Left hindlimb (tissue), 1 donor: ENCODE data around the gene CCL7.

Experiments
- DNase-seq: peaks from one replicate; pipeline ENCODE4 v3.0.0-alpha.2; 2018

The CCL7 gene

DNA sequence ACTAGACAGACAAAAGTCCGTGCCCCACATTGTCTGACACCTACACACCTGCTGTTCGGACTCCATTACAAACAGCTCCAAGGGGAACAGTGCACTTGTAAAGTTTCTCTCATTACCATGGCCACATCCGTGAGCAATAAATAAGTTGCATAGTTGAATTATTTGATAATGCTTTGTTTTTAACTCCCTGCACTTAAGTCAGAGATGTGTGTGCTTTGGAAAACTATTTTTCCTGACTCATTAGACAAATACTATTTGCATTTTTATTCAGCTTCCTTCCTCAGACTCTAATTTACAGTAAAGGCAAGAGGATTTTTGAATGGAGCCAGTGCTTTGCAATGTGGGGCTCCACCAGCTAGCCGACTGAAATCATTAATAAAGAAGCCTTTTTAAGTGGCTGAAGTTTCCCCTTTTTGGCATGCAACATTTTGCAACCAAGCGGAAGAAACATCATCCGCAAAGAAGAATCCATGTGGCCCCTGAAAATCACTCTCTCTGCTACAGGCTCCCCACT lies 21.5 kb upstream of the CCL7 start:
- no peak for DNase-seq

DNA sequence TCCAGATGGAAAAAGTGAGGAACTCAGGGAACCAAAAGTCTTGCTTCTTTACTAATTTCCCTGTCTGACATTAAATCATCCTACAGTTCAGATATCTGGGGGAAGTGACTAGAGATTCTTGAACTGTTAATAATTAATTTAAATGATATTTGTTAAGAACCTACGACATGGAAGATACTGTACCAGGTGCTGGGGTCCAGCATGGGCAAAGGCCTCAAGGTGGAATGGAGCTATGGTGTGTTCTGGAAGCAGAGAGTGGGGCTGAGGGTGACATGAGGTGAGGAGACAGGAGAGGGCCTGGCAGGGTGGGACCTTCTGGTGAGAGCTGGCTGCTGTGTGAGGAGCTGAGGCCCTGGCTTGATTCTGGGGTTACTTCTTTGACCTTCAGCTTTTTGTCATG lies 21.0 kb upstream of the CCL7 start:
- DNase-seq = no peak

DNA sequence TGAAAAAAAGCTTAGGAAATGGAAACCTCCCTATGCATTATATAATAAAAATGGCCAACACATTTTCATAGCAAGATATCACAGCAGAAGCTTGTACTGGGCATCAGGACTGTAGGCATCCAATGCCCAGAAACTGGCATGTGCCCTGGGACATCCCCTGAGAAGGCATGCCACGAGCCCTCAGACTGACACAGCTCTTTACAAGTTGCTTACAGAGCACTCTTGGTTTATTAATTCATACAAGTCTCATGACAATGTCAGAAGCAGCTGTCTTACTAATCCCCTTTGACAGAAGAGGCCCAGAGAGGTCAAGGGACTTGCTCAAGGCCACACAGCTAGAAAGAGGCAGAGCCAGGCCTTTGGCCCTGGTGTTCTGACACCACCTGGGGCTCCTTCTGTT lies 20.5 kb upstream of the CCL7 start:
- DNase-seq = no peak

DNA sequence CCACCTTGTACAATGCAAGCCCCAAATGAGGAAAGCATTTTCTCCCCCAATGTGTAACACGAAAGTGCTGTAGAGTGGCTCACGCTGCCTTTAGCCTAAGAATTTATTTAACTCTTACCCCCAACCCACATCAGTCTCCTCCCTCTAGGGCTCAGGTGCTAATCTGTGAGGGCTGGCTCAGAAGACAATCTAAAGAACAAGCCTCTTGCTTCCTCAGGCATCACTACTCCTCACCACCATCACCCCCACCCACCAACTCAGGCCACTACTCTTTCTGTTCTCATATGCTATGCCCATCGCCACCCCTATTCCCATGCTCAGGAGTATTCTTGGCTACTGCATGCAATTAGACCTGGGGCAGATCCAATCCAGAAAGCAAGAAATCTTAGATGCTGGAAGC lies 18.8 kb upstream of the CCL7 start:
- DNase-seq = no peak

DNA sequence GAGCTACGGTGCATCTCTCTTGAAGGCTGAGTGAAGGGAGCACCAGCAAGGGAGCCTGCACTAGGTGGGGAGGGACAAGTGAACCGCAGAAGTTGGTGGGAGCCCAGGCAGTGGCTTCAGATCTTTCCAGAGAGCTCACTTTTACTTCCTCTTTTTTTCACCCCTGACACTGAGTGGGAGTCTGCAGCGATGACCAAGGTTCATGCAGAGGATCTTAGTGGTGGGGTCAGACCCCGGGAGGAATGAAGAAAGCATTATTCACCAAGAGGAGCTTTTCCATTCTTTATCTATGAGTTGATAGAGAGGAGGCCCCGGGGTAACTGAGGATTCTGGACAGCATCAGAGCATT lies 18.0 kb upstream of the CCL7 start:
- DNase-seq = no peak

DNA sequence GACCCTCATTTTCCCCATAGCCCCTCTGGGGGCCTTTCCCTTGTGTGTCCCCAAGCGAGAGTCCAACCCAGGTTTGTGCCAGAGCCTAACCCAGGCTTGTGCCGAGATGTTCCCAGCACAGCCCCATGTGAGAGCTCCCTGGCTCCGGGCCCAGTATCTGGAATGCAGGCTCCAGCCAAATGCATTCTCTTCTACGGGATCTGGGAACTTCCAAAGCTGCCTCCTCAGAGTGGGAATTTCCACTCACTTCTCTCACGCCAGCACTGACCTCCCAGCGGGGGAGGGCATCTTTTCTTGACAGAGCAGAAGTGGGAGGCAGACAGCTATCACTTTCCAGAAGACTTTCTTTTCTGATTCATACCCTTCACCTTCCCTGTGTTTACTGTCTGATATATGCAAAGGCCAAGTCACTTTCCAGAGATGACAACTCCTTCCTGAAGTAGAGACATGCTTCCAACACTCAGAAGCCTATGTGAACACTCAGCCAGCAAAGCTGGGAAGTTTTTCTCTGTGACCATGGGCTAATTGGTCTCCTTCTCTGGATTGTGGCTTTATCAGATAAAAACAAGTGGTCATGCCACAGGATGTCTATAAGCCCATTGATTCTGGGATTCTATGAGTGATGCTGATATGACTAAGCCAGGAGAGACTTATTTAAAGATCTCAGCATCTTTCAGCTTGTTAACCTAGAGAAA lies 17.4 kb upstream of the CCL7 start:
- DNase-seq = peak; percentile 92

DNA sequence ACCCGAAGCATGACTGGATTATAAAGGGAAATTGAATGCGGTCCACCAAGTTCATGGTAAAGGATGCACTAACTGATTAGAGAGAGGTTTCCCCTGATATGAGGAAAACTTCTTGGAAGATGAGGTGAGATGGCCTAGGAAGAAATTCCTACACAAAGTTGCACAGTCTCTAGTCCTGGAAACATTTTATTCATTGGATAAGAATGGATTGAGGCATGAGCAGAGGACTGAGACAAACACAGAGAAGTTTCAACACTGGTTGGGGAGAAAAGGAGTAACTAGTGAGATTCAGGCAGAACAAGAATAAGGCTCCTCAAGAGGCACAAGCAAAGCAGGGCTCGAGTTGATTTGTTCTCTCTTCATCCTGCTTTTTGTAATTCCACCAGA lies 16.9 kb upstream of the CCL7 start:
- DNase-seq = no peak

DNA sequence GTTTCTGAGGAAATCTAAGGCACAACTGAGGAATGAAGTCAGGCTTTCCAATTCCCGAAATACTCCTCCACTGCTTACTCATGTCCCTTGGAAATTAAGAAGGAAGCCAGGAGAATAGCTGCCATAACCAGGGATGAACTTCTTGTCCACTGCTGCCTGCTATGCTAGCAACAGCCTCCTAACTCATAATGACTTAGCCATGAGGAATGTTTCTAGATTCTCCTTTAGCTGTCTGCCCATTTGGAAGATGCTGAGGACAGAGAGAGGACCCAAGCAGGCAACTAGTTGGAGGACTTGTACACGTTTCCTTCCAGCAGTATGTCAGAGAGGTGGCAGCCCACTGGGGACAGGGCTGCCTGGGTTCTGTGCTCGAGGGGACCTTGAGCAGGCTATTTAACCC lies 15.9 kb upstream of the CCL7 start:
- no peak for DNase-seq

DNA sequence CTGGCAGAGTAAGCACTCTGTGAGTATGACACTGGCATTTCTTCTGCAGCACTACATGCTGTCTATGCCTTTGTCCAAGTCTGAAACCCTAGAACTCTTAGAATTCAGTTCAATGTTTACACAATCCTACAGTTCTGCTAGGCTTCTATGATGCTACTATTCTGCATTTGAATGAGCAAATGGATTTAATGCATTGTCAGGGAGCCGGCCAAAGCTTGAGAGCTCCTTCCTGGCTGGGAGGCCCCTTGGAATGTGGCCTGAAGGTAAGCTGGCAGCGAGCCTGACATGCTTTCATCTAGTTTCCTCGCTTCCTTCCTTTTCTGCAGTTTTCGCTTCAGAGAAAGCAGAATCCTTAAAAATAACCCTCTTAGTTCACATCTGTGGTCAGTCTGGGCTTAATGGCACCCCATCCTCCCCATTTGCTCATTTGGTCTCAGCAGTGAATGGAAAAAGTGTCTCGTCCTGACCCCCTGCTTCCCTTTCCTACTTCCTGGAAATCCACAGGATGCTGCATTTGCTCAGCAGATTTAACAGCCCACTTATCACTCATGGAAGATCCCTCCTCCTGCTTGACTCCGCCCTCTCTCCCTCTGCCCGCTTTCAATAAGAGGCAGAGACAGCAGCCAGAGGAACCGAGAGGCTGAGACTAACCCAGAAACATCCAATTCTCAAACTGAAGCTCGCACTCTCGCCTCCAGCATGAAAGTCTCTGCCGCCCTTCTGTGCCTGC lies 15.2 kb upstream of the CCL7 start, which contains the start of gene CCL2:
Gene CCL2, plus strand, starts transcription at position 635 of the 730 bp plus-strand sequence. Its CDS starts 65 bp downstream, at position 700.
- DNase-seq = peak; percentile 86

DNA sequence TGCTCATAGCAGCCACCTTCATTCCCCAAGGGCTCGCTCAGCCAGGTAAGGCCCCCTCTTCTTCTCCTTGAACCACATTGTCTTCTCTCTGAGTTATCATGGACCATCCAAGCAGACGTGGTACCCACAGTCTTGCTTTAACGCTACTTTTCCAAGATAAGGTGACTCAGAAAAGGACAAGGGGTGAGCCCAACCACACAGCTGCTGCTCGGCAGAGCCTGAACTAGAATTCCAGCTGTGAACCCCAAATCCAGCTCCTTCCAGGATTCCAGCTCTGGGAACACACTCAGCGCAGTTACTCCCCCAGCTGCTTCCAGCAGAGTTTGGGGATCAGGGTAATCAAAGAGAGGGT lies 14.7 kb upstream of the CCL7 start:
- no peak for DNase-seq

DNA sequence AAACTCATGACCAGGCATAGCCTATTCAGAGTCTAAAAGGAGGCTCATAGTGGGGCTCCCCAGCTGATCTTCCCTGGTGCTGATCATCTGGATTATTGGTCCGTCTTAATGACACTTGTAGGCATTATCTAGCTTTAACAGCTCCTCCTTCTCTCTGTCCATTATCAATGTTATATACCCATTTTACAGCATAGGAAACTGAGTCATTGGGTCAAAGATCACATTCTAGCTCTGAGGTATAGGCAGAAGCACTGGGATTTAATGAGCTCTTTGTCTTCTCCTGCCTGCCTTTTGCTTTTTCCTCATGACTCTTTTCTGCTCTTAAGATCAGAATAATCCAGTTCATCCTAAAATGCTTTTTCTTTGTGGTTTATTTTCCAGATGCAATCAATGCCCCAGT lies 14.2 kb upstream of the CCL7 start:
- DNase-seq = no peak

DNA sequence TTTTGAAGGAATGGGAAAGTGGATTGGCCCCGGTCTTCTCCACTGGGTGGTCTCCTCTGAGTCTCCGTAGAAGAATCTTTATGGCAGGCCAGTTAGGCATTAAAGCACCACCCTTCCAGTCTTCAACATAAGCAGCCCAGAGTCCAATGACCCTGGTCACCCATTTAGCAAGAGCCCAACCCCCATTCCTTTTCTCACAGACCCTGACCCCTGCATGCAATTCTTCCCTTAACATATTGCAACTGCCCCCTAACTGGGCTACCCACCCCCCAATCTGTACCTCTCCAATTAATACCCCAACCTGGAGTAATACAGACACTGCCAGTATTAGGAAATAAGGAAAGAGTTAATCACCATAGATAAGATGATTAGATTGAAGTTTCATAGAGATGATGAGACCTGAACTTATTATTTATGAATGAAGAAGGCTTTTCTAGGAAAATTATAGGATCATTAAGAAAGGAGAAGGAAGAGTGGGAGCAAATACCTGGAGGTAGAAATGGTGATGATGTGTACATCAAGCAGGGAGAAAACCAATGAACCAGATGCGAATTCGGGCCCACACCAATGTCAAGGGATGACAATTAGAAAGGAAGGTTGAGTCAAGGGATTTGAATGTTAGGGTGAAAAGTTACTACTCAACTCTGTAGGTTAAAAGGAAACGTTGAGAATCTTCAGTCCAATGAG lies 12.6 kb upstream of the CCL7 start:
- no peak for DNase-seq

DNA sequence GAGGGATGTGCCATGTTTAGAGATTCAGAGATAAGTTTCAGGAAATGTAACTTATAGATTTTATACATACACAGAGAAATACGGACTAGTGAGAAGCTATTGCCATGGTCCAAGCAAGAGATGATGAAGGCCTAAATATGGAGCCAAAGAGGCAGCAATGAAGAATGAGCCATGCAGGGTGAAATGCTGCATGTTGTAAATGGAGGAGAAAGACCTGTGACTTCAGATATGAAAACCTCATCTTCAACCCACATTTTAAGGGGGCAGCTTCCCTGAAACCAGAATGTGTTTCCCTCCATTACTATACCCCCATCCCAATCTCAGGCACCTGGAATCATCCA lies 12.1 kb upstream of the CCL7 start:
- no peak for DNase-seq

DNA sequence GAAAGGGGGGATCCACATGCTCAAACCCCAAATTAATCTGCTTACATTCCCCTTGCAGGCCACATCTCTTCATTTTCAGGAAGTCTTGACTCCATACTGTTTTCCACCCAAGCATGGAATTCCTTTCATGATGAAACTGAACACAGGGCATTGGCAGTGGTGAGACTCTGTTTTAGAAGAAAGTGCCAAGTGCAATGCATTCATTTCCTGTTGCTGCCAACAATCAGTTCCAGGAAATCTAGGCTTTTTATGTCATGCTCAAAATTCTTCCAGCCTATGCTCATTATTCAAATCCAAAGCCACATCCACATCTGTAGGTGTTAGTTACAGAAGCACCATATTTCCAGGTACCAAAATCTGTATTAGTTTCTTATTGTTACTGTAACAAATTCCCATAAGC lies 10.9 kb upstream of the CCL7 start:
- no peak for DNase-seq

DNA sequence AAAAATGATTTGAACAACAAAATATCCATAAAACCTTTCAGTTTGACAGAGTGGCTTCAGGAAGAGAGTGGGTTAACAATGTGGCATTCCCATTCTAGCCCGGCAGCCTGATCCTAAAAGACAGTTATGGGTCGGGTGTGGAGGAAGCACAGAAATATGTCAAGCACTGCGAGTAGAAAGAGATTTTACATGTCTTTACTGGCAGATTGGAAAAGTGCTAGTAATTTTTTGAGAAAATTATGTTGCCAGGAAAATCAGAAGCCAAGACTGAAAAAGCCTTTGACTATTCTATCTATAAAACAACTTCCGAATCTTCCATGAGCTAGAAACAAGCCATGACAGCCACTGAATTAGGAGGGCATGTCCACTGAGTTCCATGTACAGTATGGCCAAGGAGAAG lies 9.2 kb upstream of the CCL7 start:
- no peak for DNase-seq

DNA sequence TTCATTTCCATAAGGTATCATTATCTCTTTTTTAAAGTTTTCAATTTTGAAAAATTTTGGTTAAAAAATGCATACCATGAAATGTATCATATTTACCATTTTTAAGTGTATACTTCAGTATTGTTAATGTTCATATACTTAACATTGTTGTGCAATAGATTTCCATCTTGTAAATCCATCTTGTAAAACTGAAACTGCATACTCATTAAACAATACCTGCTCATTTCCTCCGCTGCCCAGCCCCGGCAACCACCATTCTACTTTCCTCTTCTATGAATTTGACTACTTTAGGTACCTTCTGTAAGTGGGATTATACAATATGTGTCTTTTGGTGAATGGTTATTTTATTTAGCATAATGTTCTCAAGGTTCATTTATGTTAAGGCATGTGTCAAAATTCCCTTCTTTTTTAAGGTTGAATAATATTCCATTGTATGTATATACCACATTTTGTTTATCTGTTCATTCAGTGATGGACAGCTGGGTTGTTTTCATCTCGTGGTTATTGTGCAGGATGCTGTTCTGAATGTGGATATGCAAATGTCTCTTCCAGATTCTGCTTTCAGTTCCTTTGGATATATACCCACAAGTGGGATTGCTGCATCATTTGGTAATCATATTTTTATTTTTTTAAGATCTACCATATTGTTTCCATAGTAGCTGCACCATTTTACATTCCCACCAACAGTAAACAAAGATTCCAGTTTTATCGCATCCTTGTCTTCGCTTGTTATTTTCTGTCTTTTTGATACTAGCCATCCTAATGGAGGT lies 8.3 kb upstream of the CCL7 start:
- no peak for DNase-seq

DNA sequence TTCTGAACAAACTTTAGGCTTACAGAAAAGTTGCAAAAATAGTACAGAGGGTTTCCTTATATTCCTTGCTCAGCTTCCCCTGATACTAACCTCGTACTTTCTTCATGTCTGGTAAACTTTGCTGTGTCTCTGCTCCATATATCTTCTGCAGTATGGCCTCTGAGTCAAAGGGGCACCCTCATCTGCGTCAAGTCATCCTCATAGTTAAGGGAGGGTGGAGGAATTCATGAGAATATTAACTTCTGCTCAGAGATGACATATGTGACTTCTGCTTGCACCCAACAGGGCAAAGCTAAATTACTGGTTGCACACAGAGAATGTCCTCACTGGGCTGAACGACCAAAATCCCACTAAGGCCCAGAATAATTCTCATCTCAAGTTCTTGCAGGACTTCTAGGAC lies 4.3 kb upstream of the CCL7 start:
- no peak for DNase-seq

DNA sequence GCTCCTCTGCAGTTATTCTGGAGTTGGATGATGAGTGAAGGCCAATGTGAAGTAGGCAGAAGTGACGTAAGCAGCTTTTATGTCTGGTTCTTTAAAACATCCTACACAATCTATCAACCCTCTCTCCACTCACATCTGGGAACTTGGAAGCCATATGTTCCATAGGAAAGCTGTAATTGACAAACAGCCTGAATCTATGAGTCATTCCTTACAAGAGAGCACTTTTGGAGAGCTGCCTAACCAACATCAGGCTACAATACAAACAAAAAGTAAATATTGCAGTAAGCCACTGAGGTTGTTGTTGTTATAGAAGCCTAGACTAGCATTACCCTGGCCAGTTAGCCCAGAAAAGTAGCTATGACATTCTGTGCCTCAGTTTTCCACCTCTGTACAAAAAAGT lies 5.9 kb downstream of the CCL7 start:
- no peak for DNase-seq

DNA sequence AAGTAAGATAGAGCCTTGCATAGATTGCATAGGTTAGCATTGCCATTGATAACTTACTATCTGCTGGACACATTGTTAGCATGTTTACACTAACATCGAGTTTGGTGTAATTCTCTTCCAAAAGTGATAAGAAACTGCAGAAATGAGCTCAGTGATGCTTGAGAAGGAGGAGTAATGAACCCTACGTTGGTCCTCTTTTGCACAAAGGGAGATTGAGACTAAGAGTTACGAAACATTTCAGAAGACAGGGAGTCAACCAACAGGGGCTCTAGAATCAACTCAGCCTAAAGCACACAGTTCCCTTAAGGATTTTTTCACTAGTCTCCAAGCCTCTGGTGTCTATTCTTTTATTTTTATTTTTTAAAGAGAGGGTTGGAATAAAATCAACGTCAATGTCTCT lies 6.8 kb downstream of the CCL7 start:
- no peak for DNase-seq

DNA sequence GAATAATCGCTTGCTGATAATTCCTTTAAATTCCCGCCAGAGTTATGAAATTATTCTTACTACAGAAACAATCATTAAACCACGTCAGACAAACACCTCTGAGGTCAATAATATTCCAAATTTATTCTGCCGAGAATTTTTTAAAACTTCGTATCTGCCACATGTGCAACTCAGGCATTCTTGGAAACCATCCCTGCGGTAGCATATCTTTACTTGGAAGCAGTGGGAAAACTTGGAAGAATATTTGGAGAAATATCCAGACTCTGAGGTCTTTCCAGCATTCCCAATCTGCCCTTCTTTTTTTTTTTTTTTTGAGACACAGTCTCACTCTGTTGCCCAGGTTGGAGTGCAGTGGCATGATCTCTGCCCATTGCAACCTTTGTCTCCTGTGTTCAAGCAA lies 13.6 kb downstream of the CCL7 start:
- DNase-seq = no peak

DNA sequence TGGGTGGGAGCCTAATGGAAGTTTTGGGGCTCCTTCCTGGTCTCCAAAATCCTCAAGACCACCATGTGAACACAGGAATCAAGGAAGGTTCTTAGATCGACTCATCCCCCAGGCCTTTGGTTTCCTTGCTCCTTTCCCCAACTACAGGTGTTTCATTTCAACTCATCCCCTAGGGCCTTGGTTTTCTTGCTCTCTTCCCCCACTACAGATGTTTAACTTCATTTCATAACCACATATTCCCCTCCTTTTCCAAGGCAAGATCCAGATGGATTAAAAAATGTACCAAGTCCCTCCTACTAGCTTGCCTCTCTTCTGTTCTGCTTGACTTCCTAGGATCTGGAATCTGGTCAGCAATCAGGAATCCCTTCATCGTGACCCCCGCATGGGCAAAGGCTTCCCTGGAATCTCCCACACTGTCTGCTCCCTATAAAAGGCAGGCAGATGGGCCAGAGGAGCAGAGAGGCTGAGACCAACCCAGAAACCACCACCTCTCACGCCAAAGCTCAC lies 15.3 kb downstream of the CCL7 start, which contains the start of gene CCL11:
Gene CCL11, plus strand, starts transcription at position 457 of the 507 bp plus-strand sequence. CDS start 67 bp downstream, outside the sequence.
- DNase-seq = no peak

DNA sequence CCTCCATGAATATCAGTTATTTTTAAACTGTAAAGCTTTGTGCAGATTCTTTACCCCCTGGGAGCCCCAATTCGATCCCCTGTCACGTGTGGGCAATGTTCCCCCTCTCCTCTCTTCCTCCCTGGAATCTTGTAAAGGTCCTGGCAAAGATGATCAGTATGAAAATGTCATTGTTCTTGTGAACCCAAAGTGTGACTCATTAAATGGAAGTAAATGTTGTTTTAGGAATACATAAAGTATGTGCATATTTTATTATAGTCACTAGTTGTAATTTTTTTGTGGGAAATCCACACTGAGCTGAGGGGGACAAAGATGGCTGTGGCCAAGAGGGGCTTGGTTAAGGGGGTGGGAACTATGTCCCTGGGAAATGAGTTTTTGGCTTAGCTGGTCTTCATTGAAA lies 17.9 kb downstream of the CCL7 start:
- no peak for DNase-seq

DNA sequence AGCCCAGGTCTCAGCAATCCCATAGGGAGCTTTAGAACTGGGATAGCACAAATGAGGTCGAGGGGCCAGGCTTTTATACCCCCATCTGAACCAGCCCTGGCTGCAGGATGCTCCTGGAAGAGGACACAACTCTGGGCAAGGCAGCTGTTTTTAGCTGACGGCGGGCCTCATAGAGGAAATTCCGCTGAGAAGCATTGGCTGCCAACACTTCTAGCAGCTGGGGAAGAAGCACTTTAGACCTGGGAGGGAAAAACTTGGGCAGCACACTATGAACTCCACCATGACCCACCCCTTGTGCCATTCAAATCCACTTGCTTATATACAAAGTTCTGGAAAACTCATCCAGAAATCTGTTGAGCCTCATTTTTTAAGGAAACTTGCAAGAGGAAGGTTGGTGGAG lies 20.6 kb downstream of the CCL7 start:
- no peak for DNase-seq
